ENCODE measurements around the gene NFAM1. TPM values are rescaled to one million over a fixed set of nuclear protein-coding genes. Genes with fewer than 3 reads are reported as not detected.

NFAM1 gene
- total RNA-seq, 1 experiment from 2014 or later, result 0.12 TPM

DNA sequence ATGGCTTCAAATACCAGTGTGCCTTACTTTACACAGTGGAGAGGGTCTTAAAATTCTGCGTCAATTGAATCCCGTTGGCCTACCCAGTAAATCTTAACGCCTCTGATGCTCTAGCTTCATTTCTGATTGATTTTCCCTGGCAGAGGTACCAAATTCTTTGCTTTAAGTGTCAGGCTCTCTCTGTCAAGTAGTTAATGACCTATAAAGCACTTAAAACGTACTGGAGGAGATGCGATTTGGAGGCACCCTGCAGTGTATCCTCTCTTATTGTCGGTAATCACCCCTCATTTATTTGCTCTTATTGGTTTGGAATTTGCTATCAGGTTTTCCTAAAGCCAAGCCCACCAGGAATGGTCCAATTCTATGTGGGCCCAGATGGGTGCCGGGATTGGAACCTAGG lies 59.2 kb downstream of the NFAM1 start:
- no peak for TF ChIP-seq ELF1 (IDR thresholded peaks at IDR 0.05; ENCODE audit: borderline replicate concordance, low read depth)
- TF ChIP-seq JUND (IDR thresholded peaks at IDR 0.05), result no peak
- no peak for TF ChIP-seq FOSL1 (IDR thresholded peaks at IDR 0.05; ENCODE audit: low read depth)
- no peak for TF ChIP-seq RAD21 (IDR thresholded peaks at IDR 0.05; ENCODE audit: low read depth)
- TF ChIP-seq, protein P1, sequence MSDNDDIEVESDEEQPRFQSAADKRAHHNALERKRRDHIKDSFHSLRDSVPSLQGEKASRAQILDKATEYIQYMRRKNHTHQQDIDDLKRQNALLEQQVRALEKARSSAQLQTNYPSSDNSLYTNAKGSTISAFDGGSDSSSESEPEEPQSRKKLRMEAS (IDR thresholded peaks at IDR 0.05), result no peak
- ATAC-seq, result no peak
- H3K4me1 ChIP-seq (ENCODE audit: control insufficient read depth in 1 of 2, insufficient read depth in 2 of 2, low read length in 2 of 2), result peaks cover 20 to 31% of the 10 kb centered on the region in 2 experiments
- intact Hi-C loops (cut with micrococcal nuclease), result no loop called here
- H3K9ac ChIP-seq (ENCODE audit: low read length), result no peak overlapping the region
- H3K27me3 ChIP-seq (ENCODE audit: insufficient read depth, low read length), result no peaks in the 10 kb centered on the region
- H3K27ac ChIP-seq (ENCODE audit: low read depth, low read length), result no peak overlapping the region
- POLR2A ChIA-PET, result no interaction called here
- H3K36me3 ChIP-seq (ENCODE audit: control insufficient read depth in 1 of 2, insufficient read depth in 2 of 2, low read length in 2 of 2), result no peaks in the 10 kb centered on the region
- no peaks in the 10 kb centered on the region for H3K9me3 ChIP-seq (ENCODE audit: control insufficient read depth in 1 of 2, insufficient read depth in 1 of 2, low read depth in 1 of 2, low read length in 2 of 2)
- no peak overlapping the region for H2AFZ ChIP-seq (ENCODE audit: low read depth, low read length, poor library complexity, severe bottlenecking)
- H3K4me2 ChIP-seq (ENCODE audit: low read length), result no peak overlapping the region
- BruUV-seq (replicated peaks), result no TSS peak
- CTCF ChIA-PET, result no interaction called here
- RAD21 ChIA-PET (ENCODE audit: low non-redundant PET in 1 of 2, low total read pairs in 2 of 2, uncharacterized antibody in 2 of 2, unreplicated experiment in 2 of 2), result no interaction called here
- no peaks in the 10 kb centered on the region for H3K9me2 ChIP-seq (ENCODE audit: insufficient read depth)
- no peak for DNase-seq (ENCODE audit: low read depth, low spot score)
- peaks cover 2% of the 10 kb centered on the region; the same call in 1 of the 2 replicates for H3K79me2 ChIP-seq (ENCODE audit: insufficient read depth, low read length)
- H4K20me1 ChIP-seq (ENCODE audit: insufficient read depth), result no peaks in the 10 kb centered on the region
- no peak overlapping the region for H3K4me3 ChIP-seq (replicated peaks in 1 of 2; ENCODE audit: low read depth in 1 of 2, low read length in 2 of 2)

DNA sequence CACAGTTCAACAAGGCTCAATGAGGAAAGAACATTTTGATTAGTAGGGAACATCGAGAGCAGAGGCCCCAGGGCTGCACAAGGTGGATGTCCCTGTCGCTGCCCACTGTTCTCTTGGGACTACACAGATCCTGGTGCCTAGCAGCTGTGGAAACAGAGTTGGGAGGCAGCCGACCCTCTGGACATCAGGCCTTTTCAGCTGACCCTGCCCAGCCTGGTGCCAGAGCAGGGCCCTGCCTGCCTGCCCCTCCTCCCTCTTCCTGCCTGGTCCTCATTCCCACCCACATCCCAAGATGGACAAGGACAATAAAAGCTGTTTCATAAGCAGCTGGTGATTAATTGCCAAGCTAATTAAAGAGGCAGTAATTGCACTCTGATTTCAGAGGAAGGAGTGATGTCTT lies 60.7 kb downstream of the NFAM1 start:
- TF ChIP-seq RAD21 (IDR thresholded peaks at IDR 0.05; ENCODE audit: low read depth) (no peak), EZH2 (IDR thresholded peaks at IDR 0.05) (no peak), YY1 (IDR thresholded peaks at IDR 0.05; ENCODE audit: extremely low read depth, insufficient replicate concordance, low read depth, low read length) (no peak), CBX3 (IDR thresholded peaks at IDR 0.05; ENCODE audit: low read depth) (no peak), POLR2AphosphoS5 (IDR thresholded peaks at IDR 0.05; ENCODE audit: low read depth, low read length) (no peak)
- H3K4me3 ChIP-seq (replicated peaks in 1 of 2; ENCODE audit: low read depth in 1 of 2, low read length in 2 of 2), result no peak overlapping the region
- no peak overlapping the region for H3K9ac ChIP-seq (ENCODE audit: low read length)
- no peak overlapping the region for H3K4me2 ChIP-seq (ENCODE audit: low read length)
- ATAC-seq, result no peak
- H3K9me2 ChIP-seq (ENCODE audit: insufficient read depth), result no peaks in the 10 kb centered on the region
- DNase-seq (ENCODE audit: low read depth, low spot score), result no peak
- no peak overlapping the region for H2AFZ ChIP-seq (ENCODE audit: low read depth, low read length, poor library complexity, severe bottlenecking)
- no peak overlapping the region for H3K27ac ChIP-seq (ENCODE audit: low read depth, low read length)
- no TSS peak for BruUV-seq (replicated peaks)
- ChIA-PET CTCF (no interaction called here), POLR2A (interaction anchor here (1.4 kb wide), 1 partner anchor 13 kb away, joined by 3 read pairs; no protein-coding TSS in a partner anchor), RAD21 (ENCODE audit: low non-redundant PET in 1 of 2, low total read pairs in 2 of 2, uncharacterized antibody in 2 of 2, unreplicated experiment in 2 of 2) (interaction anchor here in 1 of 2 experiments (0.6 kb wide), 1 partner anchor 11 kb away, joined by 6 read pairs; no protein-coding TSS in a partner anchor)
- peaks cover 26 to 40% of the 10 kb centered on the region in 2 experiments for H3K4me1 ChIP-seq (ENCODE audit: control insufficient read depth in 1 of 2, insufficient read depth in 2 of 2, low read length in 2 of 2)
- intact Hi-C loops (cut with micrococcal nuclease), result no loop called here
- H3K79me2 ChIP-seq (ENCODE audit: insufficient read depth, low read length), result peaks cover 16% of the 10 kb centered on the region; the same call in 1 of the 2 replicates
- H4K20me1 ChIP-seq (ENCODE audit: insufficient read depth), result no peaks in the 10 kb centered on the region
- no peaks in the 10 kb centered on the region for H3K27me3 ChIP-seq (ENCODE audit: insufficient read depth, low read length)
- H3K36me3 ChIP-seq (ENCODE audit: control insufficient read depth in 1 of 2, insufficient read depth in 2 of 2, low read length in 2 of 2), result no peaks in the 10 kb centered on the region
- no peaks in the 10 kb centered on the region for H3K9me3 ChIP-seq (ENCODE audit: control insufficient read depth in 1 of 2, insufficient read depth in 1 of 2, low read depth in 1 of 2, low read length in 2 of 2)
